ENCODE measurements around the gene KCTD14. TPM values are rescaled to one million over a fixed set of nuclear protein-coding genes. Genes with fewer than 3 reads are reported as not detected.

Gene KCTD14
- total RNA-seq, 1 donor from 2014 or later, result 0.32 TPM

DNA sequence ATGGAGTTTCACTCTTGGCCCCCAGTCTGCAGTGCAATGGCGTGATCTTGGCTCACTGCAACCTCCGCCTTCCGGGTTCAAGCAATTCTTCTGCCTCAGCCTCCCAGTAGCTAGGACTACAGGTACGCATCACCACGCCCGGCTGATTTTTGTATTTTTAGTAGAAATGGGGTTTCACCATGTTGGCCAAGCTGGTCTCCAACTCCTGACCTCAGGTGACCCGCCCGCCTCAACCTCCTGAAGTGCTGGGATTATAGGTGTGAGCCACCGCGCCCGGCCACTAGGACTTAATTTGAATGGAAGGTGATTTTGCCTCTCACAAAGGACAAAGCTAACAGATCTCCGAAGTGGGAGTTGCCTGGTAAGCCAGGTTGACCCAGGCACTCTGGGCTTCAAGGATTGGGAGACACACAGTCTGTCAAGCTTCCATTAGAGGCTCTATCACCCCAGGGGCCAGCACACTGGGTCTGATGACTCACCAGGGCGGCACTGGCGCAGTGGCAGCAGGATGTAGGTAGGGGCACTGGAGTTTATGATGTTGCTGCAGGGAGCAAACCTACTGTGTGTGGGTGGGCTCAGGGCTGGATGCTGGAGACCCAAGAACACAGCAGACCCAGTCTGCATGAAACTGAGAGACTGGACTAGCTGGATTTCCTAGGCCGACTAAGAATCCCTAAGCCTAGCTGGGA is 17.8 kb upstream of the KCTD14 start:
- TF ChIP-seq, protein P1, sequence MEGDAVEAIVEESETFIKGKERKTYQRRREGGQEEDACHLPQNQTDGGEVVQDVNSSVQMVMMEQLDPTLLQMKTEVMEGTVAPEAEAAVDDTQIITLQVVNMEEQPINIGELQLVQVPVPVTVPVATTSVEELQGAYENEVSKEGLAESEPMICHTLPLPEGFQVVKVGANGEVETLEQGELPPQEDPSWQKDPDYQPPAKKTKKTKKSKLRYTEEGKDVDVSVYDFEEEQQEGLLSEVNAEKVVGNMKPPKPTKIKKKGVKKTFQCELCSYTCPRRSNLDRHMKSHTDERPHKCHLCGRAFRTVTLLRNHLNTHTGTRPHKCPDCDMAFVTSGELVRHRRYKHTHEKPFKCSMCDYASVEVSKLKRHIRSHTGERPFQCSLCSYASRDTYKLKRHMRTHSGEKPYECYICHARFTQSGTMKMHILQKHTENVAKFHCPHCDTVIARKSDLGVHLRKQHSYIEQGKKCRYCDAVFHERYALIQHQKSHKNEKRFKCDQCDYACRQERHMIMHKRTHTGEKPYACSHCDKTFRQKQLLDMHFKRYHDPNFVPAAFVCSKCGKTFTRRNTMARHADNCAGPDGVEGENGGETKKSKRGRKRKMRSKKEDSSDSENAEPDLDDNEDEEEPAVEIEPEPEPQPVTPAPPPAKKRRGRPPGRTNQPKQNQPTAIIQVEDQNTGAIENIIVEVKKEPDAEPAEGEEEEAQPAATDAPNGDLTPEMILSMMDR (IDR thresholded peaks at IDR 0.05; ENCODE audit: partially characterized antibody, unreplicated experiment), result no peak
- H3K27me3 Mint-ChIP-seq (ENCODE audit: unreplicated experiment), result peaks cover 5% of the 10 kb centered on the region
- H3K4me3 Mint-ChIP-seq (ENCODE audit: unreplicated experiment), result no peak overlapping the region
- no peaks in the 10 kb centered on the region for H3K36me3 Mint-ChIP-seq (ENCODE audit: unreplicated experiment)
- H3K27ac Mint-ChIP-seq (ENCODE audit: unreplicated experiment), result no peak overlapping the region
- DNase-seq, result no peak
- peaks cover 3% of the 10 kb centered on the region for H3K4me1 Mint-ChIP-seq (ENCODE audit: low read depth, unreplicated experiment)
- no peaks in the 10 kb centered on the region for H3K9me3 Mint-ChIP-seq (ENCODE audit: unreplicated experiment)

DNA sequence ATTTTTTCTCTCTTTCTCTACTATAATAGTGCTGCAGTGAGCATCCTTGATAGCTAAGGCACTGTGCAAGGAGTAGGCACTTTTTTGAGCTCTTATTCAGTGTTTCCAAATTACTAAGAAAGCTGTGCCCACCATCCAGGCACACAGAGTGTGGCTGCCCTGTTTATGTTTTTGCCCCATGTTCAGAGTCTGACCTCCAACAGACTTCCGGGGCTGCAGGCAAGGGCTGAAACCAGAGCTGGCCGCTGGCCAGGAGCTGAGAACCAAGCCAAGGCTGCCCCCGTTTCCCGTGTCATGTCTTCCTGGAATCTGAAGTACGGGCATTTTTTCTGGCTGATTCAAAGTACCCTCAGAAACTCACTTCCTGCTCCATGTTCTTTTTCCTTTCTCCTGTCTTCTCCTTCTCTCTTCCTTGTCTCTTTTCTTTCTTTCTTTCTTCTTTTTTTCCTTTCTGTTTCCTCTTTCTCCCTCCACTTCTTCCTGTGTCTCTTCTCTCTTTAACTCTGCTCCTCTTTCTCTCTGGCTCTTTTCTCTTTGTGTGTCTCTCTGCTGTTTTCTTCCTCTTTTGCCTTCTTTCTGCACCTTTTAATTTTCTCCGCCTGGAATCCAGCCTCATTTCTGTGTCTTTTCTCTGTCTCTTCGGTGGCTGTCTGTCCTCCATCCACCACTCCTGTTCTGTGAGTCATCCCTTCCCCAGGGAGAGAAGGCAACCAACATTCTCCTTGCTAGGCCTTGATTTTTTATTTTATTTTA is 17.0 kb upstream of the KCTD14 start:
- TF ChIP-seq, protein P1 (IDR thresholded peaks at IDR 0.05; ENCODE audit: partially characterized antibody, unreplicated experiment), result no peak
- Mint-ChIP-seq H3K4me1 (ENCODE audit: low read depth, unreplicated experiment) (peaks cover 3% of the 10 kb centered on the region), H3K27me3 (ENCODE audit: unreplicated experiment) (peaks cover 5% of the 10 kb centered on the region), H3K4me3 (ENCODE audit: unreplicated experiment) (no peak overlapping the region), H3K9me3 (ENCODE audit: unreplicated experiment) (no peaks in the 10 kb centered on the region), H3K36me3 (ENCODE audit: unreplicated experiment) (no peaks in the 10 kb centered on the region), H3K27ac (ENCODE audit: unreplicated experiment) (no peak overlapping the region)
- DNase-seq, result no peak

DNA sequence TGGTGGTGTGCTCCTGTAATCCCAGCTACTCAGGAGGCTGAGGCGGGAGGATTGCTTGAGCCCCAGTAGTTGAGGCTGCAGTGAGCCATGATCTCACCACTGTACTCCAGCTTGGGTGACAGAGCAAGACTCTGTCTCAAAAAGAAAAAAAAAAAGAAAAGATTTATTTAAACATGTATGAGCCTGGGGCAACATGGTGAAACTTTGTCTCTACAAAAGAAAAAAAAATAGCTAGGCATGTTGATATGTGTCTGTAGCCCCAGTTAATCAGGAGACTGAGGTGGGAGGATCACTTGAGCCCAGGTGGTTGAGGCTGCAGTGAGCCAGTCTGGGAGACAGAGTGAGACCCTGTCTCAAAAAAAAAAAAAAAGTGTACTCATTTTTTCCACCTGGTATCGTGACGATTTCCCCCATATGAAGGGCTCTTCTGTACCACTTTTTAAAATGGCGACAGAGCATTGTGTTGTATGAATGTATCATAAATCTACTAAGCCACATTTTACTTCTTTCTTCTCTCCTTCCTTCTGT is 16.4 kb upstream of the KCTD14 start:
- H3K27ac Mint-ChIP-seq (ENCODE audit: unreplicated experiment), result no peak overlapping the region
- DNase-seq, result no peak
- no peaks in the 10 kb centered on the region for H3K36me3 Mint-ChIP-seq (ENCODE audit: unreplicated experiment)
- H3K27me3 Mint-ChIP-seq (ENCODE audit: unreplicated experiment), result peaks cover 5% of the 10 kb centered on the region
- H3K4me1 Mint-ChIP-seq (ENCODE audit: low read depth, unreplicated experiment), result peaks cover 3% of the 10 kb centered on the region
- no peaks in the 10 kb centered on the region for H3K9me3 Mint-ChIP-seq (ENCODE audit: unreplicated experiment)
- no peak overlapping the region for H3K4me3 Mint-ChIP-seq (ENCODE audit: unreplicated experiment)
- TF ChIP-seq, protein P1 (IDR thresholded peaks at IDR 0.05; ENCODE audit: partially characterized antibody, unreplicated experiment), result no peak

DNA sequence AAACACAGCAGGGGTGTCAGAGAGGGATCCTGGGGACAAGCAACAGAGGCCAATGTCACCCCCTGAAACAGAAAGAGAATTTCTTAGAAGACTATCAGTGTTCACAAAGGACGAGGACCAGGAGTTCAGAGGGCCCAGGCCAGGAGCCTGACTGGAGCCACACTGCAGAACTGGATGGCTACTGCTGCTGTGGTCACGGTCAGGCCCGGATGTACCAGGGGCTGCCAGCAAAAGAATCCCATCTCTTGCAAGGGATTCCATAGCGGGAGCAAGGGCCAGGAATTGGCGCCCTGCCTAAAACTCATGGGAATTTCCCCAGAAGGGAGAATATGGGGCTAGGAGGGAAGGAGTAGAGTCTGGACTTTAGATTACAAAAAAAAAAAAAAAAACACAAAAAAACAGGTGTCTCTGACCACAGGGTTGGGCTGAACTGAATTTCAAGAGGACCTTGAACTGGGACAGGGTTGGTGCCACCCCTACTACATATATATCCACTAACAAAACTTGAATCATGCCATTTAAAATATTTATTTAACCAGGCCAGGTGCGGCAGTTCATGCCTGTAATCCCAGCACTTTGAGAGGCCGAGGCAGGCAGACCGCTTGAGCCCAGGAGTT is 15.7 kb upstream of the KCTD14 start:
- H3K4me3 Mint-ChIP-seq (ENCODE audit: unreplicated experiment), result no peak overlapping the region
- no peak for DNase-seq
- peaks cover 5% of the 10 kb centered on the region for H3K27me3 Mint-ChIP-seq (ENCODE audit: unreplicated experiment)
- no peaks in the 10 kb centered on the region for H3K9me3 Mint-ChIP-seq (ENCODE audit: unreplicated experiment)
- TF ChIP-seq, protein P1 (IDR thresholded peaks at IDR 0.05; ENCODE audit: partially characterized antibody, unreplicated experiment), result no peak
- H3K4me1 Mint-ChIP-seq (ENCODE audit: low read depth, unreplicated experiment), result peaks cover 3% of the 10 kb centered on the region
- no peak overlapping the region for H3K27ac Mint-ChIP-seq (ENCODE audit: unreplicated experiment)
- no peaks in the 10 kb centered on the region for H3K36me3 Mint-ChIP-seq (ENCODE audit: unreplicated experiment)
